ENCODE data around the gene WNT3.

DNA sequence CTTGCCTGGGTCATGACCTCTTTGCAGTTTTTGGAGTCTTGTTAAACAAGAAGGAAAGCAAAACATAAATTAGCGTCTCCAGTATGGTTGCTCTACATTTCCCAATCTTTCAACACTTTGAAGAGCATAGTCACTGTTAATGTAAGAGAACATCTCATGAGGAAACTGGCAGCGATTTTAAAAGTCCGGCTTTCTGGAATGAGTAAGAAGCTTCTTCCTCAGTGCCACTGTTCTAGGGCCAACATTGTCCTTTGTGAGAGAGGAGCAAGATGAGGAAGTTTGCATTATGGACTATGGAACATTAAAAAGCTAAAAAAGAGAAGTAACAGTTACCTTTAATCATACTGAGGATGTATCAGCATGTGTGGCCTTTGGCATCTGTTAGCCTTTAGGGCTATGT is 73.1 kb downstream of the WNT3 start:
- TF ChIP-seq, protein P1, sequence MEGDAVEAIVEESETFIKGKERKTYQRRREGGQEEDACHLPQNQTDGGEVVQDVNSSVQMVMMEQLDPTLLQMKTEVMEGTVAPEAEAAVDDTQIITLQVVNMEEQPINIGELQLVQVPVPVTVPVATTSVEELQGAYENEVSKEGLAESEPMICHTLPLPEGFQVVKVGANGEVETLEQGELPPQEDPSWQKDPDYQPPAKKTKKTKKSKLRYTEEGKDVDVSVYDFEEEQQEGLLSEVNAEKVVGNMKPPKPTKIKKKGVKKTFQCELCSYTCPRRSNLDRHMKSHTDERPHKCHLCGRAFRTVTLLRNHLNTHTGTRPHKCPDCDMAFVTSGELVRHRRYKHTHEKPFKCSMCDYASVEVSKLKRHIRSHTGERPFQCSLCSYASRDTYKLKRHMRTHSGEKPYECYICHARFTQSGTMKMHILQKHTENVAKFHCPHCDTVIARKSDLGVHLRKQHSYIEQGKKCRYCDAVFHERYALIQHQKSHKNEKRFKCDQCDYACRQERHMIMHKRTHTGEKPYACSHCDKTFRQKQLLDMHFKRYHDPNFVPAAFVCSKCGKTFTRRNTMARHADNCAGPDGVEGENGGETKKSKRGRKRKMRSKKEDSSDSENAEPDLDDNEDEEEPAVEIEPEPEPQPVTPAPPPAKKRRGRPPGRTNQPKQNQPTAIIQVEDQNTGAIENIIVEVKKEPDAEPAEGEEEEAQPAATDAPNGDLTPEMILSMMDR (IDR thresholded peaks at IDR 0.05 in 2 of 3, conservative IDR thresholded peaks at IDR 0.05 in 1 of 3; ENCODE audit: borderline replicate concordance in 1 of 3, insufficient read depth in 1 of 3, low read depth in 2 of 3, low read length in 2 of 3) = no peak
- TF ChIP-seq EZH2phosphoT487 (IDR thresholded peaks at IDR 0.05; ENCODE audit: borderline replicate concordance) (no peak), EZH2 (IDR thresholded peaks at IDR 0.05) (no peak), YY1 (IDR thresholded peaks at IDR 0.05; ENCODE audit: extremely low read depth, insufficient replicate concordance, low read depth, low read length) (no peak), ZFX (IDR thresholded peaks at IDR 0.05) (no peak), POLR2AphosphoS5 (IDR thresholded peaks at IDR 0.05; ENCODE audit: low read depth, low read length) (no peak), POLR2A (IDR thresholded peaks at IDR 0.05; ENCODE audit: borderline replicate concordance, extremely low read depth, insufficient read depth, insufficient read length) (no peak), CEBPB (IDR thresholded peaks at IDR 0.05; ENCODE audit: low read depth) (no peak), SP1 (IDR thresholded peaks at IDR 0.05; ENCODE audit: low read depth) (no peak), CBX3 (IDR thresholded peaks at IDR 0.05; ENCODE audit: low read depth) (no peak)
- TF ChIP-seq, protein P2, sequence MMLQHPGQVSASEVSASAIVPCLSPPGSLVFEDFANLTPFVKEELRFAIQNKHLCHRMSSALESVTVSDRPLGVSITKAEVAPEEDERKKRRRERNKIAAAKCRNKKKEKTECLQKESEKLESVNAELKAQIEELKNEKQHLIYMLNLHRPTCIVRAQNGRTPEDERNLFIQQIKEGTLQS (IDR thresholded peaks at IDR 0.05) = no peak
- TF ChIP-seq, protein P3, sequence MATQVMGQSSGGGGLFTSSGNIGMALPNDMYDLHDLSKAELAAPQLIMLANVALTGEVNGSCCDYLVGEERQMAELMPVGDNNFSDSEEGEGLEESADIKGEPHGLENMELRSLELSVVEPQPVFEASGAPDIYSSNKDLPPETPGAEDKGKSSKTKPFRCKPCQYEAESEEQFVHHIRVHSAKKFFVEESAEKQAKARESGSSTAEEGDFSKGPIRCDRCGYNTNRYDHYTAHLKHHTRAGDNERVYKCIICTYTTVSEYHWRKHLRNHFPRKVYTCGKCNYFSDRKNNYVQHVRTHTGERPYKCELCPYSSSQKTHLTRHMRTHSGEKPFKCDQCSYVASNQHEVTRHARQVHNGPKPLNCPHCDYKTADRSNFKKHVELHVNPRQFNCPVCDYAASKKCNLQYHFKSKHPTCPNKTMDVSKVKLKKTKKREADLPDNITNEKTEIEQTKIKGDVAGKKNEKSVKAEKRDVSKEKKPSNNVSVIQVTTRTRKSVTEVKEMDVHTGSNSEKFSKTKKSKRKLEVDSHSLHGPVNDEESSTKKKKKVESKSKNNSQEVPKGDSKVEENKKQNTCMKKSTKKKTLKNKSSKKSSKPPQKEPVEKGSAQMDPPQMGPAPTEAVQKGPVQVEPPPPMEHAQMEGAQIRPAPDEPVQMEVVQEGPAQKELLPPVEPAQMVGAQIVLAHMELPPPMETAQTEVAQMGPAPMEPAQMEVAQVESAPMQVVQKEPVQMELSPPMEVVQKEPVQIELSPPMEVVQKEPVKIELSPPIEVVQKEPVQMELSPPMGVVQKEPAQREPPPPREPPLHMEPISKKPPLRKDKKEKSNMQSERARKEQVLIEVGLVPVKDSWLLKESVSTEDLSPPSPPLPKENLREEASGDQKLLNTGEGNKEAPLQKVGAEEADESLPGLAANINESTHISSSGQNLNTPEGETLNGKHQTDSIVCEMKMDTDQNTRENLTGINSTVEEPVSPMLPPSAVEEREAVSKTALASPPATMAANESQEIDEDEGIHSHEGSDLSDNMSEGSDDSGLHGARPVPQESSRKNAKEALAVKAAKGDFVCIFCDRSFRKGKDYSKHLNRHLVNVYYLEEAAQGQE (IDR thresholded peaks at IDR 0.05; ENCODE audit: low read depth) = no peak
- TF ChIP-seq, protein P4, sequence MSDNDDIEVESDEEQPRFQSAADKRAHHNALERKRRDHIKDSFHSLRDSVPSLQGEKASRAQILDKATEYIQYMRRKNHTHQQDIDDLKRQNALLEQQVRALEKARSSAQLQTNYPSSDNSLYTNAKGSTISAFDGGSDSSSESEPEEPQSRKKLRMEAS (IDR thresholded peaks at IDR 0.05) = no peak
- TF ChIP-seq, protein P5, sequence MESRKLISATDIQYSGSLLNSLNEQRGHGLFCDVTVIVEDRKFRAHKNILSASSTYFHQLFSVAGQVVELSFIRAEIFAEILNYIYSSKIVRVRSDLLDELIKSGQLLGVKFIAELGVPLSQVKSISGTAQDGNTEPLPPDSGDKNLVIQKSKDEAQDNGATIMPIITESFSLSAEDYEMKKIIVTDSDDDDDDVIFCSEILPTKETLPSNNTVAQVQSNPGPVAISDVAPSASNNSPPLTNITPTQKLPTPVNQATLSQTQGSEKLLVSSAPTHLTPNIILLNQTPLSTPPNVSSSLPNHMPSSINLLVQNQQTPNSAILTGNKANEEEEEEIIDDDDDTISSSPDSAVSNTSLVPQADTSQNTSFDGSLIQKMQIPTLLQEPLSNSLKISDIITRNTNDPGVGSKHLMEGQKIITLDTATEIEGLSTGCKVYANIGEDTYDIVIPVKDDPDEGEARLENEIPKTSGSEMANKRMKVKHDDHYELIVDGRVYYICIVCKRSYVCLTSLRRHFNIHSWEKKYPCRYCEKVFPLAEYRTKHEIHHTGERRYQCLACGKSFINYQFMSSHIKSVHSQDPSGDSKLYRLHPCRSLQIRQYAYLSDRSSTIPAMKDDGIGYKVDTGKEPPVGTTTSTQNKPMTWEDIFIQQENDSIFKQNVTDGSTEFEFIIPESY (IDR thresholded peaks at IDR 0.05; ENCODE audit: extremely low read depth, insufficient replicate concordance, low read length) = no peak

Measured in HCT116 (cell line).